Hematopoietic multipotent progenitor cell treated with erythropoietin and hydrocortisone succinate and interleukin-3 and kit ligand, for 4 days (in vitro differentiated cells): ENCODE measurements around the gene TMEM170A.
A peak's percentile ranks its signal among the peaks of the same experiment; 100 is the strongest.
"Not testable (repeated sequence)": the region's sequence is repeated elsewhere in the genome, so short reads cannot be mapped to it uniquely, and the experiment has no call there.

Experiments
- DNase-seq: peaks from one replicate; pipeline ENCODE4 v3.0.0-alpha.2; 2015

The TMEM170A gene

DNA sequence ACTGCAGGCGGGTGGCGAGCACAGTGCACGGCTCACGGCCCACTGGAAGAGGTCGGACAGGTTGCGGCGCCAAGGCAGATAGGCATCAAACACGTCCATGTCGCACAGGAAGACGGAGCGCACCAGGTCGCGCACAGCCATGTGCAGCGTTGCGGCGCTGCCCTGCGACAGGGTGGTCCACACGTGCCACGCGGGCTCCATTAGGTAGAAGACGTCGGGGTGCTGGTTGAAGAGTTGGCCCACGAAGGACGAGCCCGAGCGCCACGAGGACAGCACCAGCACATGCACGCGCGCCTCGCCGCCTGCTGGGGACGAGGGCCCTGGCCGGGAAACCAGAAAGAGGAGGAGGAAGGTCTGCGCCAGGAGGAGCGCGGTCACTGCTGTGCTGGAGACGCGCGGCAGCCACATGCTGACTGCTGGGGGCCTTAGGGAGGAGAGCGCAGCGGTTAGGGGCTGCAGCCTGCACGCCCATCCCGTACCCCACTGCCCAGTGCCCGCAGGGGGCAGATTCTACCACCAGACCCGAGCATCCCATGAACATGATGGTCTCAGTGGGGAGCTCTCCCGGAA is 15.0 kb upstream of the TMEM170A start:
- no peak for DNase-seq

DNA sequence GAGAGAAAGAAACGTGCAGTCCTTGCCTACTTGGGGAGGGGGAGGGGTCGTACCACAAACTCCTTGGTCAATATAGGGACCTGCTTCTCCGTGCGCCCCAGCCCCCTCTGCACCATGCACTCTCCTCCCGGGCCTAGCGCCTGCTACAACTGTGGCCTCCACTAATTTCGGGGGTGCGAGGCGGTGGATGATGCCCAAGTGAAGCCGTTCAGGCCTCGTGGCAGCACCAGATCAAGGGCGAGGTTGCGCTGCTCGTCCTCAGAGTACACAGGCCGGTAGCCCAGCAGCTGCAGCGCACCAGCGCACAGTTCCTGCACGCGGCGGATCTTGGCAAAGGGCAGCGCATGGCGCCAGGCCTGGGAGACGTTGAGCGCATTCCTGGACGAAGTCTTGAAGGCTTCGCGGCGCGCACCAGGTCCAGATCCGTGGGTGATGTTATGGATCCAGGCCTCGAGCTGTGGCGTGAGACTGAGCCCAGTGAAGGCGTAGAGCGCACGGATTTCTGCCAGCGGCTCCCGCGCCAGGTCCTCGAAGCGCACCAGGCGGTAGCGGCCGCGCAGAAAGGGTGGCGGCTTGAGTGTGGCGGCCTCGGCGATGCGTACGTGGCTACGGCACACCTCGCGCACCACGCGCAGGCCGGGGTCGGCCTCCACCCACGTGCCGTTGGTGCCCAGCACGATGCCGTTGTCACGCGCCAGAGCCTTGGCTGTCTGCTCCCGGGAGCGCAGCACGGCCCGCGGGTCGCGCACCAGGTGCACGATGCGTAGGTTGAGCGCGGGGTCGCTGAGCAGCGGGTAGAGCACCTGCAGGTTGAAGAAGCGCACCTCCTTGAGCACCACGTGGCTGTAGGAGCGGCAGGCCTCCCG is 14.2 kb upstream of the TMEM170A start:
- DNase-seq, result no peak

DNA sequence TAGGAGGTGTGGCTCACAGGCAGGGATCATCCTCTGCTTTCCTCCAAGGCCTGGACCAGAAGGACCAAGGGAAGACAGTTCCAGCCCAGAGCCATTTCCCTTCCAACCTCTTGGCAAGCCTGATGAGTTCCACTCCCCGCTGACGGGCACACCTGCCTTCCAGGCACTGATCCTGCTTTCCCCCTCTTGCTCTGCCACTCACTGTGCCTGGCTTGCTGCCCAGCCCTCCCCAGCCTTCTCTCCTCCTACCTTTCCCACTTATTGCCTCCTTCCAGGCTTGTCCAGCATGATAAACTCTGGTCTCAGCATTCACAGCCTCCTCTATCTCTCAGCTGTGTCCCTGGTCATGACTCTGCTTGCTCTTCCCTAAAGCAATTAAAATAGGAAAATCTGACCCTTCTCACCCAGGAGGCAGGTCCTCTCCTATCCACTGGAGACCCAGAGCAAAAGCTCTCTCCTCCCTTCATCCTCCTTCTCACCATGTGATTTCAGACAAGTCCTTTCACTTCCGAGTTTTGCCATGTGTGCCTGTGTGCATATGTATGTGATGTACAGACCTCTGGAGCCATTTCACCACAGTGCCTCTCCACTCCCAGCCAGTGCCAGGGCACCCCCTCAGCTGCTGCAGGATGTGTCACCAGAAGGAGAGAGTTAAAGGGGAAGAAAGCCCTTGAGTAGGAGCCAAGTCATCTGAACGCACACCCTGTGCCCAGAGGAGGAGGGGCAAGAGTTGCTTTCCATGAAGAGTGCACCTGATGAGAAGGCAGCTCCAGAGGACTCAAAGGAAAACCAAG is 13.4 kb upstream of the TMEM170A start:
- DNase-seq, result peak; percentile 57

DNA sequence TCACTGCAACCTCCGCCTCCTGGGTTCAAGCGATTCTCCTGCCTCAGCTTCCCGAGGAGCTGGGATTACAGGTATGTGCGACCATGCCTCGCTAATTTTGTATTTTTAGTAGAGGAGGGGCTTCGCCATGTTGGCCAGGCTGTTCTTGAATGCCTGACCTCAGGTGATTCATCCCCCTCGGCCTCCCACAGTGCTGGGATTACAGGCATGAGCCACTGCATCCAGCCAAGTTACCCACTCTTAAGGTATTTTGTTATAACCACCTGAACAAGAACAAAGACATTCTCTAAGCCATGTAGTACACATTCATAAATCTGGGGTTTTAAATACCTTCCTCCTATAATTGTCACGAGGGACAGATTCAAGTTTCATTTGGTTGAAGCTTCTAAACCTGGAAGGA is 12.3 kb upstream of the TMEM170A start:
- no peak for DNase-seq

DNA sequence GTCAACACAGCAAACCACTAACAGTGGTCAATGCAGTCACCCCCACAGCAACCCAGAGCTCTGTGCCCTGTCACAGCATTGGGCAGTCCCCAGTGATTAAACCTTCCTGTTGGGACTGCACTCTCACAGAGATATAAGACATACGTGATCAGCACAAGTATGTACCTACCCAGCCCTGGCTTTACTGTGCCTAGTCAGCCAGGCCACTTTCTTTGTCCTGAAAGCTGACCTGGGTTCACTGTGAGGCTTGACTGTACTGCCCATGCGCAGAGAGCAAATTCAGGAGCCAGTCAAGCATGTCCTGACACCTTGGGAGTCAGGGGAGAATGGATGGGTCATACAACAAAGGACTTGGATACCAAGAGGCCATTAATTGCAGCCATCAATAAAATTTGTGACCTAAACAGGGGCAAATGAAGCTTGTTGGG is 10.9 kb upstream of the TMEM170A start:
- DNase-seq, result no peak

DNA sequence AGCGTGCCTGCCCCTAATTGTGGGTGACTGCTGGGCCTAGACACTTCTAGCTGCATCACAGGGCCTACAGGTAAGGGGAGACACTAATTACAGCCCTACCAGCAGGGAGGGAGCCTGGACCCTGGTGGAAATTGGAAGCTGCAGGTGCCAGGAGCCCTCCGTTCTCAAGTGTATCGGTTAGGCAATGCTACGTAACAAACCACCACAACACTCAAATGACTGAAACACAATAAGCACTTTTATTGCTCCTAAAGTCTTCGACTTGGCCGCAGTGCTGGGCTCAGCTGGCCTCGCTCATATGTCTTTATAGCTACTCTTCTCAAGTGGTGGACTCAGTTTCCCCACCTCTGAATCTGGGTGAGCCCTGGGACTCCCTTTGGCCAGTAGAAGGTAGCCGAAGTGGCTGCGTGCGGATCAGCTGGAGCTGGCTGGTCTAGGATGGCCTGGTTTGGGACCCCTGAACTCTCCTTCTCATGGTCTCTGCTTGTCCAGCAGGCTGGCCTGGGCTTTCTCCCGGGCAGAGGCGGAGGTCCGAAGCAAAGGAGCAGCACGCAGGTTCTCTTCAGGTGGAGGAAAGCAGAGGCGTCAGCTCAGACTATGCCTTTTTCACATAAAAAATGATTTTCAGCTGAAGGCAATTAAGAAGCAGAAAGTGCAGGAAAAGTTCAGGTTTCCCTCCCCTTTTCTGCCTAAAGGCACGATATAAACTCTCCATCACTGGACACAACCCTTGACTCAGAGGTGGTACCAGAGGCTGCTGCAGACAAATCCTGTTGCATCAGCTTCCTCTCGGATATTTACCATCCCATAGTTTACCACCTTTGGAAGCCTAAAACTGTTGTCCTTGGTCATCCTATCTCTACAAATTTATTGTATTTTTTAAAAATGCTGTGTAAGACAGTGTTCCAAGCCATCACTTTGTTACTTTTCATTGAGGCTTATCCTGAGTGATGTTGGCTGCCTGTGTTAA is 8.7 kb upstream of the TMEM170A start:
- DNase-seq, result no peak

DNA sequence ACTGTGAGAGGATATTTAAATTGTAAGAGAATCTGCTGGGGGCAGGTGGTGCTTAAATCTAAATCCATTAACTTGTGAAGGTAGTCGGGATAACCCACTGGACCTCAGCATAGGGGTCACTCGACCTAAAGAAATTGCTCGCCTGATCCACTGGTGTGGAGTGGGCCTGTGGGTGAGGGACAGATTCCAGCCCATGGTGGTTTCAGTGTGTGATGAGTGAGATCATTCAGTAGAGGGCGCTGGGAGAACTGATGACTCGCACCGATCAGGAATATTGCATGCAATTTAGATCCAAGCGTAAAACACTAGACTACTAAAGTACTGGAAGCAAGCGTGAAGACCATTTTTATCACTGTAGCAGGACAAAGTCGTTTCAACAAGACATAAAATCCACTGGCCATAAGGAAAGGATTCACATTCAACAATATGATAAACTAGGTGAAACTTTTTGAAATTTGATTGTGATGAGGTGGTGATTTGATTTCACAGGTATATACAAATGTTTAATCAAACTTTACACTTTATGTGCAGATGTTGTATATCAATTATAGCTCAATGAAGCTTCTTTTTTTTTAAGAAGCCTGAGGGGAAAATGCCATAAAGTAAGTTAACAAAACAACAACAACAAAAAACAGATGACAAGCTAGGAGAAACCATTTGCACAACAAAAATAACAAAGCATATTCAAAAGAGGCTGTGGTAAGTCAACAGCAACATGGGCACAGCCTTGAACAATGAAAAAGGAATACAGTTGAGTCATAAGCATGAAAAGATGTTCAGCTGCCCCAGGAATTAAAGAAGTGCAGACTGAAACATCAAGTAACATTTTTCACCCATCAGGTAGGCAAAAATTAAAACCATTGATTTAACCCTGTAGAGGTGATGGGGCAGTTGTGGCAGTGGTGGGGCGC is 7.5 kb upstream of the TMEM170A start:
- peak; percentile 80 for DNase-seq

DNA sequence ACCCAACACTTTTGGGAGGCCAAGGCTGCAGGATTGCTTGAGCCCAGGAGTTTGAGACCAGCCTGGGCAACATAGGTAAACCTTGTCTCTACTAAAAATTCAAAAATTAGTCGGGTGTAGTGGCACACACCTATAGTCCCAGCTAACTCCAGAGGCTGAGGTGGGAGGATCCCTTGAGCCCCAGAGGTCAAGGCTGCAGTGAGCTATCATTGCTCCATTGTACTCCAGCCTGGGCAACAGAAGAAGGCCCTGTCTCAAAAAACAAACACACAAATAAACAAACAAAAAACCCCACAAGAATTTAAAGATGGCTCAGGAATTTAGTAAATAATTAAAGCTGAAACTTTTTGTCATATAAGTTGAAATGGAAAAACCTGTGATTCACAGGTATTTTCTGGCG is 2.3 kb upstream of the TMEM170A start:
- no peak for DNase-seq

DNA sequence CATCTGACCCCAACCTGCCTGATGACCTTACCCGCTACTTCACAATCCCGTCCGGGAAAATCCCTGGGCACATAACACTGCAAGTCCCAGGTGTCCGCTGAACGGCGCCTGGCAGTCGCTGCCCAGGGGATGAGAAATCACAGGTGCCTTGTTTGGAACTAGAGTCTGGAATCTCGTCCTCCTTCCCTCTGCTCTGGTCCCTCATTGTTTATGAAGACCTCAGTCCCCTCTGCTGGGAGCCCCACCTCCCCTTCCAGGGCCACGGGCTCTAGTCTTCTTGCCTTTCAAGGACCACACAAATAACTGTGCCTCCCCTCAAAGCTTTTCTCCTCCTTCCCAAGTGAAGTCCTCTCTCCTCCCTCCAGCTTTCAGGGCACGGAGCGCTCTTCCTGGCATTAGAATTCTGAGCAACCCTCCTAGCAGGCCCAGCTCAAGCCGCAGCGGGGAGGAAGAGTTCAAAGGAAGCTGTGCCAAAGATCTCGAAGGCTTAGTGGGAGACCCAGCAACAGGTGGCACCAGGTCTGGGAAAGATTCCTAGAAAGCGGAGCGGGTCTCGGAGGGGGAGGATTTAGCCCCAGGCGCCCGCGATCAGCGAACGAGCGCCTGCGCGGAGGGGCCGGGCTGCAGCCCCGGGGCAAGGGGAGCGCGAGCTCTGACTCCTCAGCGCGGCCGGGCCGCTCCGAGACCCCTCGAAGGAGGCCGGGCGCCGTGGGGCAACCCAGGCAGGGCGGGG is 934 bp downstream of the TMEM170A start:
- DNase-seq, result not testable (repeated sequence)

DNA sequence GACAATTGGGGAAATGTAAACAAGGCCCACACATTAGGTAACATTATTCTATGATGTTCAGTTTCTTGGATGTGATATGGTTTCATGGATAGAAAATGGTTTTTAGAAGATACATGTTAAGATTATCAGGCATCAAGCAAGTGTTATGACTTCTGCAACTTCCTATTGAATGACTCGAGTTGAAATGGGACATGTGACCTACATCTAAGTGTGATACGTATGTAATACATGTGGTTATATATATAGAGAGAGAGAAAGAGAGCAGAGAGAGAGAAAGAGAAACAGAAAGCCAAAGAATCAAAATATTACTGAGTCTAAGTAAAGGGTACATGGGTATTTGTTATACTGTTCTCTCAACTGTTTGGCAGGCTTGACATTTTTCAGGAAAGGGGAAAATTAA is 1.7 kb downstream of the TMEM170A start:
- peak; percentile 49 for DNase-seq

DNA sequence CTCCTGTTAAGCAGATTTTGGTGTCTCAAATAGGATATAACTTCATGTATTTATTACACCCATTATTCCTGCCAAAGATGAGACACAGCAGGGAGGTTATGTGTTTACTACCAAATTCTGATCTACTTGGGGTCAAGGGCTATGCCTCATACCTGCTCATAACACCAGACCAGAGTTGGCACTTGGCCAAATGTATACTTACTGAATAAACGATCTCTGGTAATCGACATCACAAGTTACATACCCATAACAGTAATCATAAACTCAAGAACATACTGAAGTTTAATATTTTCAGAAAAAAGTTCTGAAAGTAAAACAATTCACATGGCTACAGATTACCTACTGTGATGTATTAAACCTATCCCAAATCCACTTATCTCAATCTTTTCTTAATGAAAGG is 2.9 kb downstream of the TMEM170A start:
- DNase-seq, result no peak

DNA sequence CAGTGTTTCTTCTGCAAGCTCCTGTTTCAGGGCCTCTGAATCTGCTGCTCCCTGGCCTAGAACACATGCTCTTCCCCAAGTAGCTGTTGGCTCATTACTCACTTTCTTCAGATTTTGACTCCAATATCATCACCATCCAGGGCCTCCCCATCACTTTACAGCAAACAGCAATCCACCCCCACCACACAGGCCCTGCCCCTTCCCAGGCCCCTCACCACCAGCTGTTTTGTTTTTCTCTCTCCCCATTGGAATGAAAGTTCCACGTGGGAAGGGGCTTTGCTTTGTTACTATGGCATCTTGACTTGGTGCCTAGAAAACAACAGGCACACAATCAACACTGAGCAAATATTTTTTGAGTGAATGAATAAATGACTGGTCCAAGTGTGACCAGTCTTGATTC is 4.0 kb downstream of the TMEM170A start:
- no peak for DNase-seq

DNA sequence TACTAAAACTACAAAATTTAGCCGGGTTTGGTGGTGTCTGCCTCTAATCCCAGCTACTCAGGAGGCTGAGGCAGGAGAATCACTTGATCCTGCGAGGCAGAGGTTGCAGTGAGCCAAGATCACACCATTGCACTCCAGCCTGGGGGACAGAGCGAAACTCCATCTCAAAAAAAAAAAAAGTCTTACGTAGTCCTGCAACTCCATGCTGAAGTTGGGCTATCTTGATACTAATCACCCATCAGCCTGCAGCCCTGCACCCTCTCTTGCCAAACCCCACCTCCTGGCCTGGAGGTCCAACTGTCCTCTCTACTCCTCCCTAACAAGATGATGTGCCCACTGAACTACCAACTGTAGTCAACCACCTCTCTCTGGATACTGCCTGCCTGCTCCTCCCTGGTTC is 4.8 kb downstream of the TMEM170A start:
- peak; percentile 13 for DNase-seq

DNA sequence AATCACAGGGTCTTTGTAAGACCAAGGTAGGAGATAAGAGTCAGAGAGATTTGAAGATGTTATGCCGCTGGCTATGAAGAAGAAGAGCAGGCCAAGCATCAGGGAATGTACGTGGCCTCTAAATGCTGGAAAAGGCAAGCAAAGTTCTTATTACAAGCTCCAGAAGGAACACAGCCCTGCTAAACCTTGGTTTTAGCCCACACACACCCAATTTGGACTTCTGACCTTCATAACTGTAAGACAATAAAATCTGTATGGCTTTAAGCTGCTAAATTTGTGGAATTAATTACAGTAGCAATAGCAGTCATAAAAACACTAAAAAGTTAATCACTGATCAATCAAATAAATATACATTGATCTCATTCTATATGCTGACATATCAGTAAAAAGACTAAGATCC is 6.0 kb downstream of the TMEM170A start:
- DNase-seq, result no peak

DNA sequence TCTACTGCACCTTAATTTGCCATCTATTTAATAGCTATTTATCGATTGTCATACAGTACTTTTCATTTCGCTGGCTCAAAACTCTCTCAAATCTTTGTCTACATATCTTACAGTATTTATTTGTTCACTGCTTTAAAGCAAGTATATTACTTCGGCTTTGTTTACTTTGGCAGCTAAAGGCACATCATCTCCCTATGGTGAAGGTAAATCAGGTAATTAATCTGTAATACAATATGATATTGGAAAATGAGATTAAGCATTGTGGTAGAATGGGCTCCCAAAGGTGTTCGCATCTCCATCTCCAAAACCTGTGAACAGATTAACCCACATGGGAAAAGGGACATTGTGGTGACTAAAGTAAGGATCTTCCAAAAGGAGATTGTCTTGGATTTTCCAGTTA is 6.5 kb downstream of the TMEM170A start:
- no peak for DNase-seq

DNA sequence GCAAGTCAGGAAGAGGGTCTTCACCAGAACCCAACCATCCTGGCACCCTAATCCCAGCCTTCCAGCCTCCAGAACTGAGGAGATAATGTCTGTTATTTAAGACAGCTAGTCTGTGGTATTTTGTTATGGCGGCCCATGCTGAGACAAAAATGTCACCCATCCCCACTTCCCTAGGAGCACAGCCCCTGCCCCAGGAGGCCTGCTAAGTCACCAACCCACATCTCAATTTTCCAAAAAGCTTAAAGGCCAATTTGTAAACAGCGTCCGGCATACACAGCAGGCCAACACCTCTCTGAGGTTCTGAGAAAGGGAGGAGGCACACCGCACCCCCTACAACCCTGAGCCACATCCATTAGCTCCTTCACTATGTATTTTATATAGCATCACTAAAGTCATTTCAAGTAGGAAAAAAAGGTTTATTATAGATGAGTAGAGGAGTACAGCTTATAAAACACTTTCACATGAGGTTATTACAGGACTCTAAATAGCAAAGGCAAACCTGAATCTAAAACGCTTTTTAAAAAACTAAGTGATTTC is 6.9 kb downstream of the TMEM170A start:
- no peak for DNase-seq

DNA sequence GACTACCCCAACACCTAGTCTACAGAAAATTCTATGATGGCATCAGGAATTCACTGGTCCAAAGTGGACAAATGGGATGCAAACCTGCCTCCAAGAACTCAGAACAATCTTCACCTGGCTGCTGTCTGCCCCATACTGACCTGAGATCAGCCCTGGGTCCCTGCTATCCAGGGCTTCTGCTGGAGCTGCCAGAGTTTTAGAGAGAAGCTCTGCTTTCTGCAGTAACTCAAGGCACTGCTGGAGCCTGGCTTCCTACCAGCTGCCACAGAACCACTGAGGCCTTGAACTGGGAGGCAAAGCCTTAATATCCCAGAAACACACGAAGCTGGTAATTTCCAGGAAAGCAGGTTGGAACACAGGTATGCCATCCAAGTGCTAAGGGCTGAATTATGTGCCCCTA is 7.5 kb downstream of the TMEM170A start:
- DNase-seq, result no peak

DNA sequence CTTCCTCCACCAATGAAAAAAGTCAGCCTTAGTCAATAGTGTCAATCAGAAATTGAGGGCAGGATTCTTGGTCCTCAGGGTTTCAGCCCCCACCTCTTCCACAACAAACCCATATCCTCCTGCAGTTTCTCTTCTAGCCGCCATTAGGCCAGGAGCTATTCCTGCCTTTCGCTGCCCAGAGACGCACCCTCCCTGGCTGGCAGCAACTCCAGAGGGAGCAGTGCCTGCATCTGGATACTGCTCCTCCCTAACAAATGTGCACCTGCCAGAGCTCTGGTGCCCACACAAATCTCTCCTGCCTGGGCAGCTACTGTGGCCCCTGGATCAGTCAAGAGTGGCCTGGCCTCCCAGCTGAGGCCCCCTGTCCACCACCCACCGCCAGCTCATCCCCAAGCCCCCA is 8.0 kb downstream of the TMEM170A start:
- not testable (repeated sequence) for DNase-seq

DNA sequence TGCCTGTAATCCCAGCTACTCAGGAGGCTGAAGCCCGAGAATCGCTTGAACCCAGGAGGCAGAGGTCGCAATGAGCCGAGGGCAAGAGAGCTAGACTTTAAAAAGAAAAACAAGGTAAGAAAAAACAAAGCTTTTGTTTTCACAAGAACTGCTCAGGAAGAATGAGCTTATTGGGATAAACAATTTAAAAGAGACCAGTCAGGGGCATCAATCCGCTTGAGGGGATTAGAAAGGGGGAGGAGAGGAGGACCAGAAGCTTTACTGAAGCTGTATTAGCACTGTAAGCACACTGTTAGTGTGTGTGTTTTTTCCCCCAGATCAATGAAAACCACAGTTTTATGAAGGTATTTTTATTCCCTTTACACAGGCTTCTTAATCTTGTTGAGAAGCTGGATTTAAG is 8.8 kb downstream of the TMEM170A start:
- DNase-seq, result no peak

DNA sequence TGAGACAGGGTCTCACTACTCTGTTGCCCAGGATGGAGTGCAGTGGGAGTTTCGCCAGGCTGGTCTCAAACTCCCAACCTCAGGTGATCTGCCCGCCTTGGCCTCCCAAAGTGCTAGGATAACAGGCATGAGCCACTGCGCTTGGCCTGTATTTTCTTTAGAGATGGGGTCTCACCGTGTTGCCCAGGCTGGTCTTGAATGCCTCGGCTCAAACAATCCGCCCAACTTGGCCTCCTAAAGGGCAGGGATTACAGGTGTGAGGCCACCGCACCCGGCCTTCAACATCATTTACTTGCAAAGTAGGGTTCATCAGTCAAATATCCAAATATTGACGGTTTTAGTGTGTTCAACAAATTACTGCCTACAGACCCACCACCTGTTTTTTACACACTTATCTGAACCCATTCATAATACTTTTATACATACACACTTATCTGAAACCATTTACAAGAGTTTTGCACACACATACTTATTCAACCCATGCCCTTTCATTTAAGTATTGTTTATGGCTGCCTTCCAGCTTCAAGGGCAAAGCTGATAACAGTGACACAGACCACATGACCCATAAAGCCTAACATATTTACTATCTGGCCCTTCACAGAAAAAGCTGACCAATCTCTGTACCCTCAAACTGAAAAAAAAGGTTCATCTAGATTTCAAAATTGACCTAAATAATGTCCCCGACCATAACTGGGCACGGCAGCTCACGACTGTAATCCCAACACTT is 11.9 kb downstream of the TMEM170A start:
- DNase-seq, result peak; percentile 86
